HG02938 (cell line): ENCODE results near the gene CAMSAP3.
"Not testable (repeated sequence)": the region's sequence is repeated elsewhere in the genome, so short reads cannot be mapped to it uniquely, and the experiment has no call there.

Experiments used
- ATAC-seq: cut with Tn5 transposase; IDR thresholded peaks from one replicate; pipeline ENCODE4 v1.9.1; 2021; ENCODE audit warnings: mild to moderate bottlenecking, moderate library complexity; ENCODE audit not compliant: unreplicated experiment

The CAMSAP3 gene

DNA sequence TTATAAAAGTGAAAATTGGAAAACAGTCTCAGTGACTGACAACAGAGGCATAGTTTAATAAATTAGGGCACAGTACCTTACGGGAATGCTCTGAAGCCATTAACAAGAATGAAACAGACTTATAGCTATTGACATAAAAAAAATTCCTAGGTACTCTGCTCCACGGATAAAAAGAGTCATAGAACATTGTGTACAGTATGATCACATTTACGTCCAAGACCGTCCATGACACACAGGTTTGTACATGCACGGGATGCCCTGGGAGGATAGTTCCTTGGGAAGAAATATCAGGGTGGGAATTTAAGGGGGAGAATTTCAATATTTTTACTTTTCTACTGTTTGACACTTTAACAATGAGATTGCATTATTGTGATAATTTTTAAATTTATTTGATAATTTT is 24.9 kb upstream of the CAMSAP3 start:
- ATAC-seq: no peak

GRCh38 chr19:7575434-7576040 is 20.1 kb upstream of the CAMSAP3 start:
- no peak for ATAC-seq

DNA sequence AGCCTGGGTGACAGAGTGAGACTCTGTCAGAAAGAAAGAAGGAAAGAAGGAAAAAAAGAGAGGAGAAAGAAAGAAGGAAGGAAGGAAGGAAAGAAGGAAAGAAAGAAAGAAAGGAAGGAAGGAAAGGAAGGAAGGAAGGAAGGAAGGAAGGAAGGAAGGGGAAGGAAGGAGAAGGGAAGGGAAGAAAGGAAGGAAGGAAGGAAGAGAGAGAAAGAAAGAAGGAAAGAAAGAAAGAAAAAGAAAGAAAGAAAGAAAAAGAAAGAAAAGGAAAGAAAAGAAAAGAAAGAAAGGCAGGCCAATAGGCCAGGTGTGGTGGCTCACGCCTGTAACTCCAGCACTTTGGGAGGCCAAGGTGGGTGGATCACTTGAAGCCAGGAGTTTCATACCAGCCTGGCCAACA is 18.2 kb upstream of the CAMSAP3 start:
- not testable (repeated sequence) for ATAC-seq

DNA sequence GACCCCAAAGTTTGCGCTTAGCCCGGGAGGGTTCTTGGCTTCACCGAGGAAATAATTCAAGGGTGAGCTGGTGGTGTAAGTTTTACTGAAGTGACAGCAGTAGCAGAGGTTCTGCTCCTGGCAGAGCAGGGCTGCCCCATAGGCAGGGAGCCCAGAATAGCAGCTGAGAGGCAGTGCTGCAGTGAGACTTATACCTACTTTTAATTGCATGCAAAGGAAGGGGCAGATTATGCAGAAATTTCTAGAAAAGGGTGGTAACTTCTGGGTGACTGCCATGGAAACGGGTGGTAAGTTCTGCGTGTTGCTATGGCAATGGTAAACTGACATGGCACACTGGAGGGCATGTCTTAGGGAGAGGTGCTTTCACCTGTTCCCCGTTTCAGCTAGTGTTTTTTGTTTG is 17.5 kb upstream of the CAMSAP3 start:
- no peak for ATAC-seq

DNA sequence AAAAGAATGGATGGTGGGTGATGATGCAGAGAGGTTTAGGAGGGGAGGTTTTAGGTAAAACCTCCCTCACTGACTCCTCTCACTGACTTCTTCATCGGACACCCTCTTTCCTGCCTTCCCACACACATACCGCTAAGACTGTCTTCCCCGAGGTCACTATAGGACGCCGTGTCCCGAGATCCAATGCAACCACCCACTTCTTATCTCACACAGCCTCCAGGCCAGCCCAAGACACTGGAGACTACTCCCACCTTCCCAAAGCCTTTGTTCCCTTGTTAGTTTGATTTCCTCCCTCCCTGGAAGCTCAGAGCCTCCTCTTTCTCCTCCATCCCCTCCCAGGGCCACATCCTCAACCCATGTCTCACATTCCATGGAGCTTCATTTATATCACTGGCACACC is 16.5 kb upstream of the CAMSAP3 start:
- no peak for ATAC-seq

DNA sequence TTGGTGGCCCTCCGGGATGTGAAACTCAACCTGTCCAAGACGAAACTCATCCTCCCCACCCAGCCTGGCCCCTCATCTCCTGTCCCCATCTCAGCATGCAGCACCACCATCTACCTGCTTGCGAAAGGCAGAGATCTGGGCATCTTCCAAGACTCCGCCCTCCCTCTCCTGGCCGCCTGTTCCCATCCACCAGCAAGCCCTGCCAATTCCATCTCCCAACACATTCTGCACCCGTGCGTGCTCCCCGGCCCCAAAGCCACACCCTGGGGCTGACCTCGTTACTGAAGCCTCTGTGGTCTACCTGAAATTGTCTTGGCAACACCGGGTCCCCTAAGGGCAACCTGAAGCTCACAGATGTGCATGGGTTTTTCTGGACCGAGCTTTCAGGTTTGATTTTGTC is 13.2 kb upstream of the CAMSAP3 start:
- no peak for ATAC-seq

GRCh38 chr19:7589822-7590221 is 5.8 kb upstream of the CAMSAP3 start:
- ATAC-seq: no peak

DNA sequence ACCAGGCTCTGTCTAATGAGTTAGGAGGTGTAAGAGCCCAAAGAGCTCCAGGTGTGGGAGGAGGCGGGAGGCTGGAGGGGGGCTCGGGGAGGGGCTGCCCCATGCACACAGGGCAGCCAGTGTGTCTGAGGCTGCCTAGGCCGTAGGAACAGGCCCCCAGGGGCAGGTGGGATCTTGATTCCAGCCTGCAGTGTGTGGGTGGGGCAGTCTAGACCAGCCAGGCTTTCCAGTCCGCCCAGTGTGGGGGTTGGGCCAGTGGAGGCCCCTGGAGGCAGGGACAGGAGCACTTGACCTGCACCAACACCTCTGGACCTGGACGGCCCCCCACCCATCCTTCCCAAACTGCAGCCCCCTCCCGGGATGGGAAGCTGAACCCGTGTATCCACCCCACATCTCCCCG is 5.4 kb upstream of the CAMSAP3 start:
- ATAC-seq: no peak

GRCh38 chr19:7596211-7596937 is 711 bp downstream of the CAMSAP3 start:
- no peak for ATAC-seq

- ATAC-seq: no peak
These were observed 2.0 kb downstream of the CAMSAP3 start for GRCh38 chr19:7597689-7598088.

DNA sequence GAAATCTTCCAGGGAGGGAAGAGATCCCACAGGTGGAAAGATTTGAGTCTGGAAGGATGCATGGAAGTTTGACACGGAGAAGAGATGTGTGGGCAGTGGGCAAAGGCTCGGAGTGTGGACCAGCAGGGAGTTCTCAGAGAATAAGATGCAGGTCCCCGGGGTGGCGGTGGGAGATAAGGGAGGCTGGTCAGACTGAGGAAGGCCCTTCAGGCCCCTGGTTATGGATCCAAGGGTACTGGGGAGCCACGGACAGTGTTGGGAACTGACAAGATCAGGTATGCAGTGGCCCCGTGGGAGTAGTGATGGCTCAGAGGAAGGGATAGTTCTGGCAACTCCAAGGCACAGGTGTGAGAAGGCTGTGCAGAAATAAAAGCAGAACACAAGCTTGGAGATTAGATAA is 2.5 kb downstream of the CAMSAP3 start:
- no peak for ATAC-seq

DNA sequence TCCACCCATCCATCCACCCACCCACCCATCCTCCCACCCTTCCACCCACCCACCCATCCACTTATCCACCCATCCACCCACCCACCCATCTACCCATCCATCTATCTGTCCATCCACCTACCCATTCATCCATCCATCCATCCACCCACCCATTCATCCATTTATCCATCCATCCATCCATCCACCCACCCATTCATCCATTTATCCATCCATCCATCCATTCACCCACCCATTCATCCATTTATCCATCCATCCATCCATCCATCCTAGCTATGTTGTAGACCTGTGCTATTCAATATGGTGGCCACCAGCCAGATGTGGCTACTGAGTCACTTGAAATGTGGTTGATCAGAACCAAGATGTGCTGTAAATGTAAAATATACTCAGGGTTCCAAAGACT is 5.1 kb downstream of the CAMSAP3 start:
- ATAC-seq: no peak

- no peak for ATAC-seq
These were observed 6.7 kb downstream of the CAMSAP3 start for GRCh38 chr19:7602240-7602934.

DNA sequence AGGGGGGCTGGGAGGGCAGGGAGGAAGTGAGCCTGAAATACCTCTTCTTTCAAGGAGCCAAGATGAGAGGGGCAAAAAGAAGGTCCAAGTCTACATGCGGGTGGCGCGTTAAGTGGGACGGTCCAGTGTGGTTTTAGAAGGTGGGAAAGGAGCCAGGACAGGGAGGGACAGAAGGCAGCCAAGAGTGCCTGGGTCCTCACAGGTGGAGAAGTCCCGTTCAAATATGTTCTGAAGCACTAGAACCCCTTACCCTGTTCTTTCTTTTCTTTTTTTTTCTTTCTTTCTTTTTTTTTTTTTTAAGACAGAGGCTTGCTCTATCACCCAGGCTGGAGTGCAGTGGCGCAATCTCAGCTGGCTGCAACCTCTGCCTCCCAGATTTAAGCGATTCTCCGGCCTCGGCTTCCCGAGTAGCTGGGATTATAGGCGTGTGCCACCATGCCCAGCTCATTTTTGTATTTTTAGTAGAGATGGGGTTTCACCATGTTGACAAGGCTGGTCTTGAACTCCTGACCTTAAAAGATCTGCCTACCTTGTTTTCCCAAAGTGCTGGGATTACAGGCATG is 7.4 kb downstream of the CAMSAP3 start:
- ATAC-seq: no peak

- no peak for ATAC-seq
These were observed 8.3 kb downstream of the CAMSAP3 start for GRCh38 chr19:7603919-7604318.

DNA sequence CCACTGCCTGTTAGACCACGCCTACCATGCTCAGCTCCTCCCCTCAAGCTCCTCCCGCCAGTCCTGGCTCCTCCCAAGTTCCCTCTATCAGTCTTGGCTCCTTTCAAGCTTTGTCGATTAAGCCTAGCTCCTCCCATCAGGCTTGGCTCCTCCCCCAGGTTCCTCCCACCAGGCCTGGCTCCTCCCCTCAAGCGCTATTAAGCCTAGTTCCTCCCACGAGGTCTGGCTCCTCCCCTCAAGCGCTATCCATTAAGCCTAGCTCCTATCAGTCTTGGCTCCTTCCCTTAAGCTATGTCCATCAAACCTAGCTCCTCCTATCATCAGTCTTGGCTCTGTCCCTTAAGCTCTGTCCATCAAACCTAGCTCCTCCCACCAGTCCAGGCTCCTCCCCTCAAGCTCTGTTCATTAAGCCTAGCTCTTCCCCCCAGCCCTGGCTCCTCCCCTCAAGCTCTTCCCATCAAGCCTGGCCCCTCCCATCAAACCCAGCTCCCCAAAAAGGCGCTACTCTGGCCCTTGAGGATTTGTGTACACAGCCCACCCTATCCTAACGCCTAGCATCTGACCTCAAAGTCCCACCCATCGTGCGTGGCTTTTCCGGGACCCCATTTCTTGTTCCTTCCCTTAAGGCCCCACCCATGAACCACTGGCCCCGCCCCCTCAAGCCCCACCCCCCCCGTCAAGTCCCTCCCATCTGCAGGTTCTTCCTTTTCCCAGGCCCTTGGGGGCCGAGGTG is 10.0 kb downstream of the CAMSAP3 start:
- no peak for ATAC-seq

- ATAC-seq: no peak
These were observed 10.6 kb downstream of the CAMSAP3 start for GRCh38 chr19:7606289-7606688.

GRCh38 chr19:7607212-7607873 is 11.7 kb downstream of the CAMSAP3 start:
- no peak for ATAC-seq

DNA sequence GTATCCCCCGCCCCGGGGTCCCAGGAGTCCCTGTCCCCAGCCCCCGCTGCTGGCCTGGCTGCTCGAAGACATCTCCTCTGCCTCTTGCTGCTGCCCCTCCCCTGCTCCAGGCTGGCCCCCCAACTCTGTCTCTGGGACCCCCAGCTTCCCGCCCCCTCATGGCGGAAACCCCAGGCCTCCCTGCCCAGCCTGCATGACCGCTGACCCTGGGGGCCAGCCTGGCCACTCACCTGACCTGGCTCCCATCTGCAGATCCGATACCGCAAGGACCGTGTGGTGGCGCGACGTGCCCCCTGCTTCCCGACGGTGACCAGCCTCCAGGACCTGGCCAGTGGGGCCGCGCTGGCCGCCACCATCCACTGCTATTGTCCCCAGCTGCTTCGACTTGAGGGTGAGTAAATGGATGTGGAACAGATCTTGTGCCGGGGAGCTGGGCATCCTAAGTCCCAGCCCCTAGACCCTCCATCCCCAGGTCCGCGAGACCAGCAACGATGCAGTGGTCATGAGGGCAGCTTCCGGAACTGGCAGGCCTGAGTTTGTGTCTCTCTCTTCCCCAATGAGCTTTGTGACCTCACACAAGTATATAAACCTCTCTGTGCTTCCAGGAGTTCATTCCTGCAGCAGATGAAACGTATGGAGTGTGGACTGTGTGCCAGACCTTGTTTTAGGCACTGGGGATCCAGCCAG is 12.4 kb downstream of the CAMSAP3 start:
- no peak for ATAC-seq
